ENCODE results near the gene ENO2. TPM values are rescaled to one million over a fixed set of nuclear protein-coding genes. Genes with fewer than 3 reads are reported as not detected.
"Not testable (repeated sequence)": the region's sequence is repeated elsewhere in the genome, so short reads cannot be mapped to it uniquely, and the experiment has no call there.

Gene ENO2
- total and polyA plus RNA-seq, 2 donors from 2014 or later, result 10.3 to 35.7 TPM

- FAIRE-seq, result no peak
- H3K9ac ChIP-seq (ENCODE audit: low read length in 3 of 3), result peak overlapping the region in 2 of 3 donors; percentile 92 to 94
- H3K4me1 ChIP-seq (ENCODE audit: control insufficient read depth in 2 of 3, insufficient read depth in 2 of 3, low read depth in 1 of 3, low read length in 3 of 3), result peaks cover 0 to 11% (median 3%) of the 10 kb centered on the region in 3 donors
- H3K27ac ChIP-seq (ENCODE audit: low read depth in 2 of 2, low read length in 2 of 2), result no peak overlapping the region
- peaks cover 0 to 4% (median 0%) of the 10 kb centered on the region in 3 donors for H3K36me3 ChIP-seq (ENCODE audit: control insufficient read depth in 2 of 3, insufficient read depth in 3 of 3, low read length in 3 of 3)
- no peak for TF ChIP-seq CTCF (IDR thresholded peaks at IDR 0.05; ENCODE audit: borderline replicate concordance, extremely low read depth, insufficient read depth)
- H3K27me3 ChIP-seq (ENCODE audit: control insufficient read depth, insufficient read depth, low read length), result no peaks in the 10 kb centered on the region
- H3K9me3 ChIP-seq (ENCODE audit: control insufficient read depth in 2 of 3, insufficient read depth in 1 of 3, low read length in 3 of 3), result no peaks in the 10 kb centered on the region
- intact Hi-C loops (cut with DNase I), result no loop called here
- peak in 1 of 5 donors; percentile 32 for DNase-seq
- peak overlapping the region in 2 of 3 donors; percentile 89 to 96 for H3K4me3 ChIP-seq (ENCODE audit: low read length in 3 of 3)
Observed at GRCh38 chr12:6905414-6906040, 8.9 kb upstream of the ENO2 start.

- H3K4me3 ChIP-seq (ENCODE audit: low read length in 3 of 3); H3K27ac ChIP-seq (ENCODE audit: low read depth in 2 of 2, low read length in 2 of 2); DNase-seq; H3K9me3 ChIP-seq (ENCODE audit: control insufficient read depth in 2 of 3, insufficient read depth in 1 of 3, low read length in 3 of 3); intact Hi-C loops (cut with DNase I); H3K9ac ChIP-seq (ENCODE audit: low read length in 3 of 3); FAIRE-seq; H3K27me3 ChIP-seq (ENCODE audit: control insufficient read depth, insufficient read depth, low read length); H3K36me3 ChIP-seq (ENCODE audit: control insufficient read depth in 2 of 3, insufficient read depth in 3 of 3, low read length in 3 of 3): not testable (repeated sequence)
- H3K4me1 ChIP-seq (ENCODE audit: control insufficient read depth in 2 of 3, insufficient read depth in 2 of 3, low read depth in 1 of 3, low read length in 3 of 3), result peaks cover 0 to 11% (median 3%) of the 10 kb centered on the region in 3 donors
Observed at GRCh38 chr12:6908141-6908540, 6.2 kb upstream of the ENO2 start.

- Histone ChIP-seq H3K4me1 (ENCODE audit: control insufficient read depth in 2 of 3, insufficient read depth in 2 of 3, low read depth in 1 of 3, low read length in 3 of 3) (peaks cover 0 to 10% (median 3%) of the 10 kb centered on the region in 3 donors), H3K9me3 (ENCODE audit: control insufficient read depth in 2 of 3, insufficient read depth in 1 of 3, low read length in 3 of 3) (no peaks in the 10 kb centered on the region), H3K9ac (ENCODE audit: low read length in 3 of 3) (no peak overlapping the region), H3K4me3 (ENCODE audit: low read length in 3 of 3) (no peak overlapping the region), H3K27ac (ENCODE audit: low read depth in 2 of 2, low read length in 2 of 2) (no peak overlapping the region), H3K27me3 (ENCODE audit: control insufficient read depth, insufficient read depth, low read length) (no peaks in the 10 kb centered on the region), H3K36me3 (ENCODE audit: control insufficient read depth in 2 of 3, insufficient read depth in 3 of 3, low read length in 3 of 3) (peaks cover 0 to 4% (median 0%) of the 10 kb centered on the region in 3 donors)
- FAIRE-seq (no peak), DNase-seq (no peak)
- TF ChIP-seq CTCF (IDR thresholded peaks at IDR 0.05; ENCODE audit: borderline replicate concordance, extremely low read depth, insufficient read depth), result no peak
- intact Hi-C loops (cut with DNase I), result no loop called here
Observed at GRCh38 chr12:6909421-6910145, 4.8 kb upstream of the ENO2 start.

- no peak for TF ChIP-seq CTCF (IDR thresholded peaks at IDR 0.05; ENCODE audit: borderline replicate concordance, extremely low read depth, insufficient read depth)
- no peak overlapping the region for H3K9ac ChIP-seq (ENCODE audit: low read length in 3 of 3)
- no peak overlapping the region for H3K27ac ChIP-seq (ENCODE audit: low read depth in 2 of 2, low read length in 2 of 2)
- peaks cover 0 to 6% (median 0%) of the 10 kb centered on the region in 3 donors for H3K4me1 ChIP-seq (ENCODE audit: control insufficient read depth in 2 of 3, insufficient read depth in 2 of 3, low read depth in 1 of 3, low read length in 3 of 3)
- peak in 2 of 5 donors; percentile 32 to 33 for DNase-seq
- no peak for FAIRE-seq
- no peaks in the 10 kb centered on the region for H3K36me3 ChIP-seq (ENCODE audit: control insufficient read depth in 2 of 3, insufficient read depth in 3 of 3, low read length in 3 of 3)
- intact Hi-C loops (cut with DNase I), result no loop called here
- no peak overlapping the region for H3K4me3 ChIP-seq (ENCODE audit: low read length in 3 of 3)
- H3K27me3 ChIP-seq (ENCODE audit: control insufficient read depth, insufficient read depth, low read length), result no peaks in the 10 kb centered on the region
- H3K9me3 ChIP-seq (ENCODE audit: control insufficient read depth in 2 of 3, insufficient read depth in 1 of 3, low read length in 3 of 3), result no peaks in the 10 kb centered on the region
Observed at GRCh38 chr12:6912164-6912935, 2.0 kb upstream of the ENO2 start.
